Left lung (tissue), 10 donors: ENCODE measurements around the gene FAM228A. TPM values are rescaled to one million over a fixed set of nuclear protein-coding genes. Genes with fewer than 3 reads are reported as not detected.

ENCODE experiments used
- ATAC-seq: fragments of 200-7000 bp; cut with Tn5 transposase; one replicate; pipeline ENCODE4 v1.9.1; 2020; ENCODE audit warnings: moderate library complexity
- DNase-seq, 4 donors: peaks; one replicate each; pipeline ENCODE4 v3.0.0-alpha.2; 2013 to 2020
- H3K27ac ChIP-seq, 2 donors: fragments of 200-600 bp; sonication (generic) in 1 of 2; one replicate each; pipeline versions ENCODE4 v1.5.0 to v1.8.0; 2020 to 2021
- H3K27me3 ChIP-seq, 2 donors: fragments of 200-600 bp; sonication (generic) in 1 of 2; one replicate each; pipeline versions ENCODE4 v1.5.0 to v1.8.0; 2020 to 2021
- H3K36me3 ChIP-seq, 2 donors: fragments of 200-600 bp; sonication (generic) in 1 of 2; one replicate each; pipeline versions ENCODE4 v1.5.0 to v1.8.0; 2020 to 2021
- H3K4me1 ChIP-seq, 2 donors: fragments of 200-600 bp; one replicate each; pipeline ENCODE4 v1.8.0; 2021
- H3K4me3 ChIP-seq, 2 donors: fragments of 200-600 bp; sonication (generic) in 1 of 2; one replicate each; pipeline versions ENCODE4 v1.5.0 to v1.8.0; 2020 to 2021; ENCODE audit warnings: mild to moderate bottlenecking in 1 of 2
- H3K9me3 ChIP-seq, 2 donors: fragments of 200-600 bp; sonication (generic) in 1 of 2; one replicate each; pipeline versions ENCODE4 v1.5.0 to v1.8.0; 2020 to 2021
- CTCF ChIP-seq, 2 donors: fragments of 200-600 bp; sonication (generic) in 1 of 2; IDR thresholded peaks; one replicate each; pipeline versions ENCODE4 v1.5.0 to v1.8.0; 2021; ENCODE audit warnings: antibody characterized with exemption in 2 of 2
- intact Hi-C, 2 donors: fragments of 100-400 bp; cut with DNase I; formaldehyde crosslinking; loops; one replicate each; pipeline versions ENCODE4 v1.11.2 to v1.14.2; 2022
- polyA plus RNA-seq, 6 donors: library from polyadenylated mRNA; unstranded; fragments of 120-200 nt; gene quantifications; one replicate each; pipeline ENCODE4 v1.2.1, GENCODE V29; 2013; ENCODE audit not compliant: insufficient read length in 6 of 6
- total RNA-seq, 2 donors: library from RNA; stranded (reverse); fragmentation: NEBNext Ultra II Directional; extraction: Animal tissue kit (Norgen Biotek cat#: 25700); gene quantifications; one replicate each; pipeline ENCODE4 v1.2.1, GENCODE V29; 2021
- donor health status: DM: no; HTN: yes; CAD: no.
- donor health status: DM: no; HTN: no; CAD: no.

Gene FAM228A
- total and polyA plus RNA-seq, 8 donors, result 0.41 to 3.4 (median 1.4) TPM

DNA sequence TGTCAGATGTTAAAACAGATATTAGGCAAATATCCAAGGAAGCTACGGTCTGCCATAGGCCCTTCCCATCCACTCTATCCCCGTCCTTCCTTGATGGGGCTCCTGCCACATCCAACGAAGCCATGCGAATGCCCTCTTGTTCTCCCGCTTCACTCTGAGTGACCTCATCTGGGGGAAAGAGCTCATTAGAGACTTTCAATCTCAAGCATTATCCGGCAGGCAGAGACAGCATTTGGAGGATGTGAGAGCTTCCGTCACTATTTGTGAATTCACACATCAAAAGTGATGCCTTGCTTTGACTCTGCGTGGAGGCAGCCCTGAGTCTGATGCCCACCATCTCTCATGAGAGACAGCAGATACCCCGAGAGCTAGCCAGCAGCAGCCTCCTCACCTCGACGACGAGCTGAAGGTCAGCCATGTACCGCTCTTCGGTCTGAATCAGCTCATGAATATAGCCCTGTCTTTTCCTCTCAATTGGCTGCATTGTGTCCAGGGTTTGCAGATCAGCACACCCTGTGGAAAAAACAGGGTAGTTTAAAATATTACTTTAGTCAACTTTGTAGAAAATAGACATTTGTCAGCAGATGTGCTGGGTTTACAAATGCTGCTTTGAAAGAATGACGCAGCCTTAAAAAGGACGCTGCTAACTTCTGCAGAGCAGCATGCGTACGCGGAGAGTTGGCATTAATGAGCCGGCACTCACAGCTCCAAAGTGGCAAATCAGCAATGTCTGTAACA, 45.9 kb downstream of the FAM228A start:
- Histone ChIP-seq H3K4me1 (no peaks in the 10 kb centered on the region), H3K4me3 (no peak overlapping the region), H3K27ac (no peak overlapping the region), H3K36me3 (peaks cover 0 to 64% of the 10 kb centered on the region in 2 donors), H3K9me3 (no peaks in the 10 kb centered on the region), H3K27me3 (no peaks in the 10 kb centered on the region)
- no peak for ATAC-seq
- no peak for TF ChIP-seq CTCF (IDR thresholded peaks at IDR 0.05)
- intact Hi-C loops, result no loop called here
- peak in 1 of 4 donors; percentile 14 for DNase-seq

- Histone ChIP-seq H3K9me3 (no peaks in the 10 kb centered on the region), H3K27me3 (no peaks in the 10 kb centered on the region), H3K4me1 (no peaks in the 10 kb centered on the region), H3K4me3 (no peak overlapping the region), H3K36me3 (peaks cover 0 to 64% of the 10 kb centered on the region in 2 donors), H3K27ac (no peak overlapping the region)
- no peak for DNase-seq
- intact Hi-C loops, result no loop called here
- TF ChIP-seq CTCF (IDR thresholded peaks at IDR 0.05), result no peak
- no peak for ATAC-seq
Measured at GRCh38 chr2:24221343-24222050, 46.6 kb downstream of the FAM228A start.

- H3K27ac ChIP-seq, result no peak overlapping the region
- no peak overlapping the region for H3K4me3 ChIP-seq
- DNase-seq (peak in 1 of 4 donors; percentile 33), ATAC-seq (no peak)
- intact Hi-C loops, result no loop called here
- H3K4me1 ChIP-seq, result no peaks in the 10 kb centered on the region
- H3K27me3 ChIP-seq, result no peaks in the 10 kb centered on the region
- TF ChIP-seq CTCF (IDR thresholded peaks at IDR 0.05), result no peak
- peaks cover 0 to 50% of the 10 kb centered on the region in 2 donors for H3K36me3 ChIP-seq
- H3K9me3 ChIP-seq, result no peaks in the 10 kb centered on the region
Measured at GRCh38 chr2:24222946-24223345, 48.1 kb downstream of the FAM228A start.

- Histone ChIP-seq H3K36me3 (peaks cover 0 to 22% of the 10 kb centered on the region in 2 donors), H3K9me3 (no peaks in the 10 kb centered on the region), H3K27me3 (no peaks in the 10 kb centered on the region), H3K4me3 (no peak overlapping the region), H3K27ac (no peak overlapping the region), H3K4me1 (no peaks in the 10 kb centered on the region)
- DNase-seq (no peak), ATAC-seq (no peak)
- intact Hi-C loops, result no loop called here
- no peak for TF ChIP-seq CTCF (IDR thresholded peaks at IDR 0.05)
Measured at GRCh38 chr2:24225499-24226242, 50.8 kb downstream of the FAM228A start.

DNA sequence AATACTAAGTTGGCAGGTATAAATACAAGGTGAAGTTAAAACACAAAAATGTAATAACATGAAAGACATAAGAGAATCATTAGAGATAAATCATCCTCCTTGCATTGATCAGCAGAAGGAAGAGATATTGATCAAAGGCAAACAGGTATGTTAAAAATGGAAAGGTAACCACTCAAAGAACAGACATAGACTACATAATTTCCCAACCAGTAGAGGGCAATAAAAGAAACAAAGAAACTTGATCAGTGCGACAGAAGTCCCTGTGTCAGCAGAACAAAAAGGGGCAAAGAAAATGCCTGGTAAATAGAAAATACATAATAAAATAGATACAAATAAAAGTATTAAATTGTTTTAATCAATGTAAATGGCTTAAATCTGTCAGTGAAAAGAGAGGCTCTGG, 53.6 kb downstream of the FAM228A start:
- ATAC-seq (peak; percentile 73), DNase-seq (no peak)
- intact Hi-C loops, result no loop called here

More for the DNA sequence above, 53.6 kb downstream of the FAM228A start:
- no peaks in the 10 kb centered on the region for H3K4me1 ChIP-seq
- peaks cover 0 to 25% of the 10 kb centered on the region in 2 donors for H3K36me3 ChIP-seq
- H3K27me3 ChIP-seq, result no peaks in the 10 kb centered on the region
- no peak overlapping the region for H3K4me3 ChIP-seq
- no peak overlapping the region for H3K27ac ChIP-seq
- peak in 1 of 2 donors; percentile 29 for TF ChIP-seq CTCF (IDR thresholded peaks at IDR 0.05)
- no peaks in the 10 kb centered on the region for H3K9me3 ChIP-seq
